Stimulated activated naive B cell treated with anti-CD40 and anti-IgM and Interleukin-4, amounts not matched to agents 10 μg/mL and 1 μg/mL and 100 μg/mL, for 72 hours (primary cell): ENCODE data around the gene DLK1.

Experiments
- ATAC-seq, 2 donors: fragments of 150-1000 bp; cut with Tn5 transposase; replicated peaks; 2 replicates each; pipeline ENCODE4 v1.10.0; 2021; ENCODE audit warnings: moderate library complexity in 1 of 2
- DNase-seq: peaks from one replicate; pipeline ENCODE4 v3.0.0; 2021
- H3K27ac Mint-ChIP-seq: one replicate; pipeline ENCODE4 v1.8.0; 2022; ENCODE audit warnings: mild to moderate bottlenecking, mixed read lengths
- H3K27me3 Mint-ChIP-seq, 2 donors: one replicate each; pipeline ENCODE4 v1.8.0; 2022; ENCODE audit warnings: mixed read lengths in 2 of 2
- H3K36me3 Mint-ChIP-seq, 2 donors: one replicate each; pipeline ENCODE4 v1.8.0; 2022; ENCODE audit warnings: mixed read lengths in 2 of 2, mild to moderate bottlenecking in 1 of 2
- H3K4me1 Mint-ChIP-seq, 2 donors: one replicate each; pipeline ENCODE4 v1.8.0; 2022; ENCODE audit warnings: mixed read lengths in 2 of 2, mild to moderate bottlenecking in 1 of 2
- H3K4me3 Mint-ChIP-seq, 2 donors: one replicate each; pipeline ENCODE4 v1.8.0; 2022; ENCODE audit warnings: mild to moderate bottlenecking in 2 of 2, mixed read lengths in 2 of 2, moderate library complexity in 1 of 2
- H3K9me3 Mint-ChIP-seq, 2 donors: one replicate each; pipeline ENCODE4 v1.8.0; 2022; ENCODE audit warnings: mixed read lengths in 2 of 2, mild to moderate bottlenecking in 1 of 2

Gene DLK1

DNA sequence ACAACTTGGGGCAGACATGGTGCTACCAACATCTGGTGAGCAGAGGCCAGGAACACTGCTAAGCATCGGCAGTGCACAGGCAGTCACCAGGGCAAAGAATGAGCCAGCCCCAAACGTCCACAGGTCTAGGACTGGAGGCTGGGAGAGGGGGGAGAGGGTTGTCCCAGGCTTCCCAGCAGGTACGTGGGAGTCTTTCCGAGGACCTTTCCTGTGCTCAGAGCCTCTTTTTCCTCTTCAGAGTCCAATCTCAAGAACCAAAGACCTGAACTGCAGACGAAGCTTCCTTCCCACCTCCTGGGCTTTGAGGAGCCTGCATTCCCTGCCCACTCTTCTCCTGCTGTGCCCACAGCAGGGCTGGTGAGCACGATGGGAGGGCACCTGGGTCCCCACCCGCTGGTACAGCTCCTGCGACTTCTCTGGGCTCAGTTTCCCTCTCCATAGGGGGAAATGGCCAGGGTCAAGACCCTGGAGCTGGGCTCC is 48.7 kb downstream of the DLK1 start:
- Mint-ChIP-seq H3K9me3 (peaks cover 2 to 6% of the 10 kb centered on the region in 2 donors), H3K27me3 (peaks cover 0 to 10% of the 10 kb centered on the region in 2 donors), H3K27ac (no peak overlapping the region), H3K4me1 (no peaks in the 10 kb centered on the region), H3K36me3 (no peaks in the 10 kb centered on the region), H3K4me3 (no peak overlapping the region)
- no peak for DNase-seq
- ATAC-seq = no peak

DNA sequence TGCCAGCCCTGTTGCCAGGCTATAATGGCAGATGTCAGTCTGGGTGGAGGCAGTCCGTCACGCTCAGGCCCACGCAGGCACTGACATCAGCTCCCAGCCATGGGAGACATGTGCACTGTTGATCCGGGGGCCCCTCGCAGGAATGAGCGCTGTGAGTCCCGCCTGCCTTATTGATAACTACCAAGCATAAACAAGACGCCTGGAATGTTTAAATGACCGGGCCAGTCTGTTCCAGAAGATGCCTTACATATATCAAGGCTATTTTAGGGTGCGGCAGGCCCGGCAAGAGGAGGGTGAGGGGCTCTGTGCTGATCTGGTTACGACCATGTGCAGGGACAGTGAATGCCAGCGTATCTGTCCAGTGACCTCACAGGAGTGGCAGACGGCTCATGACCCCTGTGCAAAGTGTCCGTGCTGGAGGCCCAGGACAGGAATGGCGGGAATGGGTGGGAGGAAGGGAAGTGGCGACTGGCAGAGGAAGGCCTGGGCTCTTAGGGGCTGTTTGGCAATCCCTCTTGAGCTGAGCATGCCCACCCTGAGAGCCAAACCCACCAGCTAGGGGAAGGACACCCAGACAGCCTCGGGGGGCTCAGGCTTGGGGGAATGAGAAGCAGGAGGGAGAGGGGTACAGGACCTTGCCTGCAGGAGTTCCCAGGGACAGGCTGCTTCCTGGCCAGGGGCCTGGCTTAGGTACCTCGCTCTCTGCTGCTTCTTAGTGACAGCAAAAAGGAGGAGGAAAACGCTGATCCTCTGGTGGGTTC is 49.3 kb downstream of the DLK1 start:
- Mint-ChIP-seq H3K4me3 (no peak overlapping the region), H3K27ac (peak overlapping the region; percentile 14), H3K9me3 (peaks cover 0 to 2% of the 10 kb centered on the region in 2 donors), H3K27me3 (peaks cover 4 to 12% of the 10 kb centered on the region in 2 donors), H3K4me1 (no peaks in the 10 kb centered on the region), H3K36me3 (no peaks in the 10 kb centered on the region)
- DNase-seq (no peak), ATAC-seq (no peak)

DNA sequence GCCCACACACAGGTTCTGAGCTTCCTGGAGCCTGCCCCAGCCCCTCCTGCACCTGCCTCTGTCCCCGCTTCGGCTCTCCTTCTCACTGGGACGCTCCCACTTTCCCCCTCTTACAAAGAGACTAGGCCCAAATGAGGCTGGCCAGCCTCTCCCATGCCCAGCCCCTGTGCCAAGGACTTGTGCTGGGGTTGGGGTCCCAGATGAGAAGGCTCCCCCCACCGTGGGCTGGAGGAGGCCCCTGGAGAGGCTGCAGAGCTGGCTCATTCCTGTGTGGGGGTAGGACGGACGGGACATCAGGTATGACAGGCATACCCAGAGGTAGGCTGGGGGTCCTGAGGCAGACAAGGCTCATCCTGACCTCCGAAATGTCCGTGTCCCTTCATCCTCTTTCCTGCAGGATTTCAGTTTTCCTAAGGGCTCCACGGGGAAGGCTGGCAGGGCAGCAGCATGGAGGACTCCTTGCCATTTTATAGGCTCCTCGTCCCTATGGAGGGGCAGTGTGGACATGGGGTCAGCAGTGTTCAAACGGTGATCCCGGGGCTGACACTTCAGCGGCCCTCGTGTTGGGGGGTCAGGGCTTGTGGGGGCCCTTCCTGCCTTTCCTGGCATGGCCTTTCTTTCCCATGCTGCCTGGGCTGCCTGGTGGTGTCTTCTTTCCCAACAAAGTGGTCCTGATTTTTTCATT is 50.1 kb downstream of the DLK1 start:
- H3K36me3 Mint-ChIP-seq = no peaks in the 10 kb centered on the region
- ATAC-seq = no peak

DNA sequence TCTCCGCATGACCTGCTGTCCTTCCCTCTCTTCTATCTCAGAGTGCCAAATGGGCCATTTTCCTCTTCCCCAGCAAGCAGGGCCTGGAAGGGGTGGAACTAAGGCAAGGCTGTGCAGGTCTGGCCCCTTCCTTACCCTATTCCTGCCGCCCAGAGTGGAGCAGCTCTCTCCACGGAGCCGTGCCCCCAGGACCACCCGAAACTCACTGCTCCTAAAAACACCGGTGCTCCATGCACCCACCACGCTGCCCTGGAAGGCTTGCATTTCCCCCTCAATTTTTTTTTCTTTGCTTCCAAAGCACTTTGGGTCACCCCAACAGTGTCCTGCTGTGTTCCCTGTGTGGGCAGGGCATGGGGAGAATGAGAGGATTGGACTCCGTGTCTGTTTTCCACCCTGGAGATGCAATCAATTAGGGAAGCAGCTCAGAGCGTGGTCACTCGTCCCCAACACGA is 50.7 kb downstream of the DLK1 start:
- no peak for ATAC-seq
- Mint-ChIP-seq H3K27ac (no peak overlapping the region), H3K36me3 (no peaks in the 10 kb centered on the region), H3K27me3 (peaks cover 5 to 12% of the 10 kb centered on the region in 2 donors), H3K4me3 (no peak overlapping the region), H3K9me3 (no peaks in the 10 kb centered on the region), H3K4me1 (no peaks in the 10 kb centered on the region)
- DNase-seq = no peak

More for the DNA sequence above, 50.1 kb downstream of the DLK1 start:
- DNase-seq = no peak
- H3K27me3 Mint-ChIP-seq = peaks cover 5 to 12% of the 10 kb centered on the region in 2 donors
- H3K27ac Mint-ChIP-seq = no peak overlapping the region
- H3K4me1 Mint-ChIP-seq = no peaks in the 10 kb centered on the region
- no peaks in the 10 kb centered on the region for H3K9me3 Mint-ChIP-seq
- H3K4me3 Mint-ChIP-seq = no peak overlapping the region

DNA sequence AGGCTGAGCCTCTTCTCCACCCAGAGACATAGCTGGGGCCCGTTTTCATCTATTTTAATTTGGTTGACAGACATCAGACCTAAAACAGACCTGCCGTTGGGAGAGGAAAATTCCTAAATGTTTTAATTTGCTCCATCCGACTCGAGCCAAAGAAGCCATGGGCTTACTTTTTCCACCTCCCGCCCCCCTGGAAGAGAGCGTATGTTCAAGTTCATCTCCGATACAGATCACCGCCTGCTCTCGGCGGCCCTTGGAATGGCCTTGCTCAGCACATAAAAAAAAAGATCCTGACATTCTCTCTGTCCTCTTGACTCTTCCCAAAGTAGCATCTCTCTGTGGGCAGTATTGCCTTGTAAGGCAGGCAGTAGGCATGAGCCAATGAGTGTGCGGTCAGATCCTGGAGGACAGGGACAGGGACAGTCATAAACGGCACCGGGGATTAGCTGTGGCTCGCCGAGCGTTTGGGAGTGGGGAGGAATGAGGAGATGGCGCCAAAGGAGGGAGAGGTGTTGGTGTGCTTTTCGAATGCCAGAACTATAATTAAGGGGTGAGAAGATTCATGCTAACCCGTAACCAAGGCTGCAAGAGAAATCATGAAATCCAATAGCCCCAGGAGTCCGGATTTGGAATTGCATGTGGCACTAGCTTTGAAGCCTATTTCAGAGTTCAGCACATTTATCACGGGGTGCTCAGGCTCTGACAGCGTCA is 51.3 kb downstream of the DLK1 start:
- H3K4me1 Mint-ChIP-seq = no peaks in the 10 kb centered on the region
- DNase-seq = no peak
- no peak overlapping the region for H3K27ac Mint-ChIP-seq
- no peak overlapping the region for H3K4me3 Mint-ChIP-seq
- H3K36me3 Mint-ChIP-seq = no peaks in the 10 kb centered on the region
- peaks cover 5 to 12% of the 10 kb centered on the region in 2 donors for H3K27me3 Mint-ChIP-seq
- no peaks in the 10 kb centered on the region for H3K9me3 Mint-ChIP-seq
- ATAC-seq = no peak

DNA sequence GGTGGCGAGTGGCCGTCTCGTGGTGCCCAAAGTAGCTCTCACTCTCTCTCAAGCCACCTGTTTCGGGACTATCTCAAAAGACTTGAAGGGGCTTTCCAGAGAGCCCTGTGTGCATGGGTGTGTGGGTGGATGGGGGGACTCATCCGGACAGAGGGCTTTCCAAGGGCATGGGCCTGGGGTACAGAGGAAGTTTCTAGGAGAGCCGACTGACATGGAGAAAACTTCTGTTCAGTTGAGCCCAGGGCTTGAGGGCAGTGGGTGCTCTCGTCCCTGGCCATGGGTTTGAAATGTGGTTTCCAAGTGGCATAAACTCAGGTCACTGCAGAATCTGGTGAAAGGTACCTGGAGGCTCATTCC is 51.8 kb downstream of the DLK1 start:
- Mint-ChIP-seq H3K4me3 (no peak overlapping the region), H3K36me3 (no peaks in the 10 kb centered on the region), H3K27me3 (peaks cover 5 to 12% of the 10 kb centered on the region in 2 donors), H3K9me3 (no peaks in the 10 kb centered on the region), H3K4me1 (no peaks in the 10 kb centered on the region), H3K27ac (no peak overlapping the region)
- ATAC-seq (no peak), DNase-seq (no peak)

DNA sequence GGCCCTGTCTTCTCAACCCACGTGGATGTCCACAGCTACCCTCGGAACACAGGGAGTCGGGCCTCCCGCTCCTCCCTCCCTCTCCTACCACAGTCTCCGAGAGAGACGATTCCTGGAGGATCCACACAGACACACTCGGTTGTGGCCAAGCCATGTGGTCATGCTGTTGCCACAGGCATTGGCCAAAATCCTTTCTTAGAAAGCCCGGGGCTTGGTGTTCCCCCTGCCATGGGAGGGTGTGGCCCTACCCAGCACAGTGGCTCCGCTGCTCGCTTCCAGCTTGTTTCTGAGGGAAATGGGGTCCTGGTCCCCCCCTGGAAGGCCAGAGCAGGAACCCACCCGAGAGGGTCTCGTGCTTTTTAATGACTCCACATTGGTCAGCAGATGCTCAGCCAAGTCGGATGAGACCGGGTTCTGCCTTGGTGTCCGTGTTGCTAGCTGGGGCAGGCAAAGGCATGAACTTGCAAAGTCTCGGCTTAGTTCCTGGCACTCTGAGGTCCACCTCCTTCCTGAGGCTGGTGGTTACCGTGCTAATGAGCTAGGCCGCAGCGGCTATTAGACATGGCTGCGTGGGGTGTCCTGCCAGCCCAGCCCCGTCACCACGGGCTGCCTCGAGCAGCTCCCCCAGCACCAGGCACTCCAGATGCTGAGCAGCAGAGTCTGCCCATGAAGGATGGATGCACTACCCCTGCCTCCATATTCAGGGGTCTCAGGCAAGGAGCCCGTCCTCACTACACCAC is 52.4 kb downstream of the DLK1 start:
- Mint-ChIP-seq H3K27me3 (peaks cover 5 to 12% of the 10 kb centered on the region in 2 donors), H3K36me3 (no peaks in the 10 kb centered on the region), H3K4me3 (no peak overlapping the region), H3K27ac (no peak overlapping the region), H3K9me3 (no peaks in the 10 kb centered on the region), H3K4me1 (no peaks in the 10 kb centered on the region)
- DNase-seq = no peak
- no peak for ATAC-seq

DNA sequence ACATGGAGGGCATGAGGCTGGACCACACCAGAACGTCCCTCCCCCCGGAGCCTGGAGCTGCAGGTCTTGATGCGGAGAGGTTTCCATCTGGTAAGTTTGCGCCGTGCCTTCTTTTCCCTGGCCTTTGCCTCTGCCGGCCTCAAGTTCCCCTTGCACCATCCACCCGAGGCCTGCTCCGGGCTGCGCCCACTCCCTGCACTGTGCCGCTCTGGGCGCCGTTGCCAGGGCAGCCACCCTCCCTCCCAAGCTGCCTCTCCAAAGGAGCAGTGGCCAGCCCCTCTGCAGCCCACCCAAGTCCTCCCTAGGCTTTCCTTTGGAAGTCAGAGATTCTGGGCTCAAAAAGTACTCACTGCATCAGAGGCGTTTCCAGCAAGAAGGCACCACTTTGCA is 53.0 kb downstream of the DLK1 start:
- H3K36me3 Mint-ChIP-seq = no peaks in the 10 kb centered on the region
- no peak overlapping the region for H3K27ac Mint-ChIP-seq
- H3K27me3 Mint-ChIP-seq = peaks cover 5 to 12% of the 10 kb centered on the region in 2 donors
- DNase-seq (no peak), ATAC-seq (no peak)
- H3K9me3 Mint-ChIP-seq = no peaks in the 10 kb centered on the region
- no peaks in the 10 kb centered on the region for H3K4me1 Mint-ChIP-seq
- H3K4me3 Mint-ChIP-seq = no peak overlapping the region

DNA sequence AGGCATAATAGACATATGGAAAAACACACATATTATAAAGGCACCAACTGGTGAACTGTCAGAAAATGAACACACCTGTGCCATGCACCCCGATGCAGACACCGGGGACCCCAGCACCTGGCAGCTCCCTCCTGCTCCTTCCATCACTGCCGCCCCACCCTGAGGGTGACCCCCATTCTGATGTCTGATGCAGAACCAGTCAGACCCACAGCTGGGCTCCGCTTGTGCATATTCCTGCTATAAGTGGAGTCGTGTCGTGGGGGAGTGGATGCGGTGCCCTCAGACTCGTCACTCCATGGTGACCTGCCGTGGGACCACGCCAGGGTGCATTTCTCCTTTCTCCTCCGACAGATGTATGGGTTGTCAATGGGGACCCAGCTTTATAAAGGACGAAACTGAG is 53.6 kb downstream of the DLK1 start:
- Mint-ChIP-seq H3K36me3 (no peaks in the 10 kb centered on the region), H3K27ac (no peak overlapping the region), H3K4me3 (no peak overlapping the region), H3K9me3 (no peaks in the 10 kb centered on the region), H3K4me1 (no peaks in the 10 kb centered on the region), H3K27me3 (peaks cover 5 to 12% of the 10 kb centered on the region in 2 donors)
- ATAC-seq (no peak), DNase-seq (no peak)

DNA sequence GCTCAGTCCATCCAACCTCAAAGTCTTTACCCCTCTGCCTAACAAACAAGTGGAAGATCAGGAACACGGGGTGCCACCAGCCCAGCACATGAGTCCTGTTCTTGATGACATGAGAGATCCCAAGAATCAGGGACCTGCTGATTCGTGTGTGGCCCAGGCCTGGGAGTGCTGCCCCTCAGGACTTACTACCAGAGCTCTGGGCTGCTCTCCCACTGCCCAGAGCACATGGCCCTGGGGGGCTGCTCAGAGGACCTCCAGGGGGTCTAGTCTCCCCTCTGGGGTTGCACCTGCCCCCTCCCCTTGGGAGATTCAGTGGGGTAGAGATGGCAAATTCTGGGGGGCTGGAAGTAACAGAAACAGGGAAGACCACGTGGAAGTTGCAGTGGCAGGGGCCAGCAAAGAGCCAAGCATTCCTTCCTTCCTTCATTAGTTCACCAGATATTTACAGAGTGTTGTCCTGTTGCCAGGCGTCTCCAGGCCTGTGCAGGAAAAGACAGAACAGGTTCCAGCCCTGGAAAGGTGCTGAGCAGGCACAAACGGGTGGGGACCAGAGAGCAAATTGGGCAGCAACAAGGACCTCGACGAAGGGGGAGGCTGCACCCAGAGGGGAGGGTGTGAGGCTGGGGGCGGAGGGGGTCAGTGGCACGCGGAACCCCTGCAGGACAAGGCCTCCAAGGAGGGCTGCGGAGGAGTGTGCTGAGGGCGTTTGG is 54.1 kb downstream of the DLK1 start:
- Mint-ChIP-seq H3K36me3 (no peaks in the 10 kb centered on the region), H3K27ac (no peak overlapping the region), H3K27me3 (peaks cover 5 to 12% of the 10 kb centered on the region in 2 donors), H3K4me1 (no peaks in the 10 kb centered on the region), H3K4me3 (no peak overlapping the region), H3K9me3 (no peaks in the 10 kb centered on the region)
- no peak for DNase-seq
- ATAC-seq = no peak

DNA sequence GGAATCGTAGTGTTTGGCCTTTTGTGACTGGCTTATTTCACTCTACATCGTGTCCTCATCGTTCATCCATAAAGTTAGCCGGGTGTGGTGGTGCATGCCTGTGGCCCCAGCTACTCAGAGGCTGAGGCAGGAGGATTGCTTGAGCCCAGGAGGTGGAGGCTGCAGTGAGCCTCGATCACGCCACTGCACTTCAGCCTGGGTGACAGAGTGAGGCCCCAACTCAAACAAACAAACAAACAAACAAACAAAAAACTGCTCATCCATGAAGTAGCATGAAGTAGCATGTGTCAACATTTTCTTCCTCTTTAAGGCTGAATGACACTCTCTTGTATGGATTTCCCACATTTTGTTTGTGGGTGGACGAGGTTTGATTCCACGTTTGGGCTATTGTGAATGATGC is 55.3 kb downstream of the DLK1 start:
- Mint-ChIP-seq H3K27me3 (peaks cover 5 to 12% of the 10 kb centered on the region in 2 donors), H3K36me3 (no peaks in the 10 kb centered on the region), H3K9me3 (no peaks in the 10 kb centered on the region), H3K27ac (no peak overlapping the region), H3K4me1 (no peaks in the 10 kb centered on the region), H3K4me3 (no peak overlapping the region)
- ATAC-seq (no peak), DNase-seq (no peak)

DNA sequence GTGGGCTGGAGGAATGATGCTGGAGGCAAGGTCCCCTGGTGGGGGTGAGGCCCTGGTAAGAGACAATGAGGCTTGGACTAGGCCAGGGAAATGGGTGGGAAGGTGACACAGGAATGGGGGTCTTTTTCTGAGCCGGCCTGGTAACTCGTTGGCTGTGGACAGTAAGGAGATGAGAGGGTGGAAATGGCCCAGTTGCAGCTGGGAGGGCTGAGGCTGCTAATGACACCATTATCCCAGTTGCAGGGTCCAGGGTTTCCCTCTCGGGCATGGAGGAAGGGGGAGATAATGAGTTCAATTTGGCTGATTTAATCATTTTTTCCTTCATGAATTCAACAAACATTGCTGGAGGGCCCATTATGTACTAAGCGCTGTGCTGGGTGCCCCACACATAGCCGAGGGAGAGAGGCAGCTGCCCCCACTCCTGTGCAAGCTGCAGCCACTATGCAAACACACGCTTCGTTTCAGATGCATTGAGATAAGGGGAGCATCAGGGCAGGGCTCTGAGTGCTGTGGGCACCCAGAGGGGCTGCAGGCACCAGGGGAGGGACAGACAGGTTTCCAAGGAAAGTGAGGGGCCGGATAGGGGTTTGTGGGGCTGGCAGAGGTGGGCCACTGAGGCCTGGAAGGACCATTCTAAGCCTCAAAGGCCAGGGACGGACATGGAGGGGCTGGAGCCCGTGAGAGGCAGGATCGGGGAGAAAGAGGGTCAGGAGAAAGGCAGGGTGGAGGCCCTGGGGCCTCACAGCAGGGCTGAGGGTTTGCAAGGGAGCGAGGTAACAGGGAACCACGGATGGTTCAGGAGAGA is 56.0 kb downstream of the DLK1 start:
- no peak for ATAC-seq
- peaks cover 5 to 12% of the 10 kb centered on the region in 2 donors for H3K27me3 Mint-ChIP-seq
- no peaks in the 10 kb centered on the region for H3K4me1 Mint-ChIP-seq
- no peaks in the 10 kb centered on the region for H3K9me3 Mint-ChIP-seq
- no peak for DNase-seq
- no peak overlapping the region for H3K4me3 Mint-ChIP-seq
- H3K36me3 Mint-ChIP-seq = no peaks in the 10 kb centered on the region
- H3K27ac Mint-ChIP-seq = no peak overlapping the region
